DMS 273 treated with DMSO at 0.1 percent for 48 hours (cell line): ENCODE data around the gene FYN.

Experiments used
- DNase-seq: peaks from one replicate; lab custom pipeline; 2025; lab: John Stamatoyannopoulos, UW

The FYN gene

GRCh38 chr6:111707773-111708172, 165.5 kb downstream of the FYN start:
- DNase-seq = no peak

GRCh38 chr6:111706841-111707391, 166.3 kb downstream of the FYN start:
- no peak for DNase-seq

GRCh38 chr6:111703723-111704122, 169.5 kb downstream of the FYN start:
- DNase-seq = no peak

DNA sequence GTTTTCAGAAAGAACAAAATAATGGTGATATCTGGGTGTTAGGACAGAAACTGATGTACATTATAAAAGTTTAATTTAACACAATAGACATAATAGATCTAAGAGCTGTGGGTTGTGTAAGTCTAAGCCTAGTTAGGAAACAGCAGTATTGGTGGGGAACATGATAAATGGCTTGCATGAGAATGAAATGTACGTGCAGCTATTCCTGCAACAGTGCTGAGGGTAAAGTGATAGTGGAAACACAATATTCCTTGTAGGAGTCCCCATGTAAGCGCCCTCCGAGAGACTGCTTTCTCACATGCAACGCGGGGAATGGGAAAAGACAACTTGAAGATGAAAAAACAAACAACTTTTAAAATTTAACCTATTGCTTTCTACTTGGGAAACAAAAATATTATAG, 171.0 kb downstream of the FYN start:
- DNase-seq = no peak

DNA sequence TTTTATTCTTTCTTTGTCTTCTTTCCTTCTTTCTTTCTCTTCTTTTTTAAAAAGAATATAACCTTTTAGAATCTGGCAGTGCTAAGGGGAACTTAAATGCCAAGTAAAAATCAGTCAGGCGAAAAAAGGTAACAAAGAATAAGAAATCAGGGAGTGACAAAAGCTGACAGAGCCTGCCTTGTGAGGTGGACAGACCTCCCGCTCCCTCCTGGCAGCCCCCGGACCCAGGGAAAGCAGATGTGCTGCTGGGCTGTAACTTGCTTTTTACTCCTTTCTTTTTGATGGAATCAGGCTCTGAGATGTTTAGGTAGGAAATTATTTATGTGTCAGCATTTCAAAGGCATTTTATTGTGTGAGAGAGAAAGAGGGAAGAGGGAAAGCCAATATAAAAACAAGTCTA, 172.1 kb downstream of the FYN start:
- DNase-seq = no peak

DNA sequence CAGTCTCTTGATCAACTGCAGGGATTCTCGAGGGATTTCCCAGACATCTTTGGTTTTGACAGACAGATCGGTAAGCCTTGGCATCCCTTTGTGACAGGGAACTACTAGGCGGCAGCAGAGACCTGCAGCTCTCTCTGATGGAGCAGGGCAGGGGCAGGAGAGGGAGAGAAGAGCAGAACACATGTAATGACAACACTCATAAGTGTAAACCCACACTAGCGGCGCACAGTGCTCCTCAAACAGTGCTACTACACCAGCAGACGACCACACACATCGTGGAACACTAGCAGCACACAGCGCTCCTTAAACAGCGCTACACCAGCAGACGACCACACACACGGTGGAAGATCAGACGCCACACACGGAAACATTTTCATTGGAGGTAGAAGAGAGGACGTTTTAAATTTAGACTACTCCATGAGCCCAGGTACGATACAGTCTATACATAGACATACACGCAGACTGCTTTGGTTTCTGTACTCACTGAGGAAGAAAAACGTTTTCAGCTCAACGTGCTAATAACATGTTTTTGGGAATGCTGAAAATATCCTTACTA, 173.0 kb downstream of the FYN start:
- DNase-seq = no peak

- DNase-seq = no peak
Measured at GRCh38 chr6:111699123-111699522, 174.1 kb downstream of the FYN start.

DNA sequence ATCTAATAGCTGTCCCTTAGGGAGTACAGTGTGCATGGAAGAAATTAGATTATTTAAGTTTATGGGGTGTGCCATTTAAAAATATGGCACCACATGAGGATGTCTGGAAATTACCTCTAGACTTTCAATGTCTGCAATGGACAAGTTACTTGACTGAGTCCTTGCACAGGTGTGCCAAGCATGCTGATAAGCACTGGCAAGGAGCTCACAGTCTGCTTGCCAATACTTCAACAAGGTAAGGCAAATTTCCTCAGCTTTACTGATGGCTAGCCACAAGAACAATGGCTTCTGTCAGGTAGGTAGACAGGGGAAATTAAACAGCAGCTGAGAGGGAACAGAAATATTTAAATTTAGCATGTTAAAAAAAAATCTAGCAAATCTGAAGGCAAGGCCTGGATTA, 176.4 kb downstream of the FYN start:
- DNase-seq = no peak

DNA sequence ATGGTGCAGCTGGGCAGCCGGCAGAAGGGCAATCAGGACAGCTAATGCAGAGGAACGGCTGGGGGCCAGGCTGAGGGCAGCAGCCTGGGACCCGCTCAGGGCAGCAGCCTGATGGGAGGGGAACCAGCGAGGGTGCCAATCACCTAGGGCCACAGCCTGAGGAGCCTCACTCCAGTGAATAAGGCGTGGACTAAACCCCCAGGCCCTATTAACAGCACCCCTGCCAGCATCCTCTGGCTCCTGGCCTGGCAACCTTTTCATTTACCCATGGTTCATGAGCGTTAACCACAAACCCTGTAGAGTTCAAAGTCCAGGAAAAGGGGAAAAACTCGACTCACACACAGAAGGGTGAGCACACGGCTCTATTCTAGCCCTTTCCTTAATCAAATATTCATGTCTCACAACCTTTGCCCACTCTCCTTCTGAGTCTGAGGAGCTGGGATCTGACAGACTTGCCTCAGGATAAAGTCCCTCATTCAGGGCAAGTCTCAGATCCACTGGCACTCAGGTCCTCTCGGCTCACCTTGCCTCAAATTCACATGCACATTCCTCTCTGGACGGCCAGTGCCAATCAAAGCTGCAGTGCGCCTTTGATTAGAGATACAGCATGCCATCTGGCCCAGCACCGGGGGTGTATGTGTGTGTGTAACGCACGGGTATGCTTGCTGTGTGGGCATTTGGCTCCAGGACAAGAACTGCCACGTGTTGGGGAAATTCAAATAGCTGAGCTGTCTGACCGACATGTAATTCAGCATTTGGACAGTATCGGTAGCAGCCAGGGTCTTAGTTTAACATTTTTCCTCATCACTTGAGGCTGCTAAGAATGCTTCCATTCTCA, 180.7 kb downstream of the FYN start:
- DNase-seq = peak; percentile 90

- DNase-seq = peak; percentile 97
Measured at GRCh38 chr6:111691345-111692225, 181.7 kb downstream of the FYN start.

DNA sequence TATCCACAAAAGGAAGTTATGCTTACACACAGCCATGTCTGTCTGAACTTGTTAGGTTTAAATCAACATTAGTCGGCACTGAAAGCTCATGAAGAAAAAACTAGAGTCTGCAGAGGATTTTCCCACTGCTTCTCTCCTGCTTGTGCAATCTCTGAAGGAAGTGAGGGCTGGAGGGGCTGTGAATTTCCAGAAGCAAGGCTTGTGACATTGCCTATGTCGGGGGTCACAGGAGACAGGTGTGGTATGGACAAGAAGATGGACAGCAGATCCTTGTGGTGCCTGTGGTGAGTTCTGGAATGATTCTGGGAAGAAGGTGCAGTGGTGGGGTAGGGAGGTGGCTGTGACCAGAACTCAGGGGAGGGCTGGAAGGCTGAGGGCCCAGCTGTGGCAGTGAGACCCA, 183.3 kb downstream of the FYN start:
- DNase-seq = no peak

DNA sequence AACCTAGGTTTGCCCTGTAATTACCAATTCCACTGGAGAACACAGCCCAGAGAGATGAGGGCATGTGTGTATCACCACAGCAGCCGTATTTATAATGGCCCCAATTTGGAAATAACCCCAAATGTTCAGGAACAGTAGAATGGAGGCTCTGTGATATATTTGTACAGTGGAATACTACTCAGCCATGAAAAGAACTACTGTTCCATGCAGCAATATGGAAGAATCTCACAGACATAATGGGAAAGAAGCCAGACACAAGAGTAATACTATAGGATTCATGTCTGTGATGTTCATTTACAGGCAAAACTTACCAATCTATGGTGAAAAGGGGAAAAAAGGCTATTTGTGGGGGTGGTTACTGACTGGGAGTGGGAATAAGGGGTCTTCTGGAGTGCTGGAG, 183.8 kb downstream of the FYN start:
- DNase-seq = no peak

DNA sequence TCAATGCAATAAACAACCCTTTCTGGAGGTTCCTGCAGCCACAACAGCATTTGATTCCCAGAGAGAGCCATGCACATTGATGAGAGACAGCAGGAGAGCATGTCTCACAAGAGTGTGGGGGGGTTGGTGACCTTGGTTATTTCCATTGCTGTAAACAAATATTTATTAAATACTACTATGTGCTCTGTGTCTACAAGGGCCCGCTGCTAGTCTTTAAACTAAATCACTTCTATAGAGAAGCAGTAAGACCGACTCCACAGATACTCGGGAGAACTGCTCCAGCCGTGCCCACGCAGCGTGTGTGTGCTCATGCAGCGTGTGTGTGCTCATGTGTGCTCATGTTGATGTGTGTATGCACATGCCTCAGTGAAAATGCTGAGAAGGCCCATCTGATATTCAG, 184.9 kb downstream of the FYN start:
- DNase-seq = no peak

GRCh38 chr6:111687652-111688051, 185.6 kb downstream of the FYN start:
- no peak for DNase-seq

- no peak for DNase-seq
Measured at GRCh38 chr6:111686932-111687266, 186.4 kb downstream of the FYN start.

- no peak for DNase-seq
Measured at GRCh38 chr6:111686249-111686931, 186.9 kb downstream of the FYN start.

DNA sequence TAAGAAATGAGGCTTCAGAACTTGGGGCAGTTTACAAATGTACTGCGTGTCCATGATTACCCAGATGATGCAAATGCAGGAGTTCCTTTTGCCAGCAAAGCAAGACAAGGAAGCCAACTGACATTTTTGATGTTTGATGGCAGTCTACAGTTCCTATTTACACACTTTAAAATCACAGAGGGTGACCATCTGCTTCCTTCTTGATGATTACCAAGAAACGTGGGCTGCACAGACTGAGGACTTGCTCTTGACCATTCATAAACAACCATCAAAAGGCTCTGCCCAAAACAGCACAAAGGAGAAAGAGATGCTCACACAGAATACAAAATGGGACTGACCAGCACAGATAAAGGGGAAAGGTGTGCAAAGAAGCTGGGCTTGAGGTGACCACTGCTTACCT, 187.7 kb downstream of the FYN start:
- DNase-seq = no peak

GRCh38 chr6:111685058-111685457, 188.2 kb downstream of the FYN start:
- no peak for DNase-seq

DNA sequence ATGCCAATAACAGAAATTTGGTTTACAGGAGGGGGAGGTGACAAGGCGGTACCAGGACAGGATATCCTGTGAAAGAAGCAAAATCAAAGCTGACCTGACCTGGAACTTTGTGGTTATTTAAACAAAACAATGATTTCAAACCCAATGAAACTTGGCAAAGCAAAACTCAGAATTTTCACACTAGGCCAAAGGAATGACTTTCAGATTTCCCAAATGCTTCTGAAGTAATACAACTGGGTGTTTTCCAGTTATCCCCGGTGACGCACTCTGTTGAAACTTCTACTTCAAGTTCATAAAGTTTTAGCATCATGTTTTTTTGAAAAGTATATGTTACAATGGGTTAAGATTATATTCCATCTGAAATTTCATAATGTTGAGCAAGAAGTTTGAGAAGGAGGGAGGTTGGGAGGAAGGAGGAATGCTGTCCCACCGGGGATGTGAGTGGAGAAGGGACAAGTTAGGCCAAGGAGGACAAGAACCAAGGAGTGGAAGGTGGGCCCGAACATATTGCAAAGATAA, 189.4 kb downstream of the FYN start:
- no peak for DNase-seq

- no peak for DNase-seq
Measured at GRCh38 chr6:111683157-111683556, 190.1 kb downstream of the FYN start.

DNA sequence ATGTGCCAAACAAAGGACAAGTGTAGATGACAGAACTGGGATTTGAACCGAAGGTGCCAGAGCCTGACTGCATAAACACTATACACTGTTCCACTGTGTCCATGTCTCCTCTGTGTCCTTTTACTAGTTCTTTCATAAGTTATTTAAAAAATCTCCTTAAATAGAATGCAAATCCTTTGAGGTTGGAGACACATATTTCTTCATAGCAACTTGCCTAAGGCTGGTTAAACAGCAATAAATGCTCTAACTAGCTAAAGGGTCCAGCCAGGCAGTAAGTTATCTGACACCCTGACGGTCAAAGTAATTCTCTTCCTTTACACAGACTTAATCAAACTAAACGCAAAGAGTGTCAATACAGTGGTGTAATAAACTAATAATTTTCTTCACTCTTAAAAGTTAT, 191.4 kb downstream of the FYN start:
- no peak for DNase-seq
